ENCODE measurements around the gene PTPN9.
"Not testable (repeated sequence)": the region's sequence is repeated elsewhere in the genome, so short reads cannot be mapped to it uniquely, and the experiment has no call there.

PTPN9 gene

GRCh38 chr15:75565062-75565970, 13.8 kb downstream of the PTPN9 start:
- TF ChIP-seq CTCF (IDR thresholded peaks at IDR 0.05; ENCODE audit: low read depth, low read length) = no peak
- no peak overlapping the region for H3K4me3 ChIP-seq (ENCODE audit: low read depth, low read length)
- DNase-seq (ENCODE audit: low read depth, low spot score) = peak; percentile 29
- in situ Hi-C loops (cut with HindIII; ENCODE audit: low sequenced_read_pairs) = no loop called here

GRCh38 chr15:75561888-75562287, 17.2 kb downstream of the PTPN9 start:
- DNase-seq (ENCODE audit: low read depth, low spot score) = no peak
- in situ Hi-C loops (cut with HindIII; ENCODE audit: low sequenced_read_pairs) = no loop called here
- H3K4me3 ChIP-seq (ENCODE audit: low read depth, low read length) = no peak overlapping the region
- no peak for TF ChIP-seq CTCF (IDR thresholded peaks at IDR 0.05; ENCODE audit: low read depth, low read length)

GRCh38 chr15:75559360-75559759, 19.8 kb downstream of the PTPN9 start:
- H3K4me3 ChIP-seq (ENCODE audit: low read depth, low read length); DNase-seq (ENCODE audit: low read depth, low spot score); in situ Hi-C loops (cut with HindIII; ENCODE audit: low sequenced_read_pairs): not testable (repeated sequence)

GRCh38 chr15:75558955-75559354, 20.2 kb downstream of the PTPN9 start:
- DNase-seq (ENCODE audit: low read depth, low spot score); in situ Hi-C loops (cut with HindIII; ENCODE audit: low sequenced_read_pairs); H3K4me3 ChIP-seq (ENCODE audit: low read depth, low read length): not testable (repeated sequence)

- in situ Hi-C loops (cut with HindIII; ENCODE audit: low sequenced_read_pairs) = no loop called here
- no peak for TF ChIP-seq CTCF (IDR thresholded peaks at IDR 0.05; ENCODE audit: low read depth, low read length)
- no peak overlapping the region for H3K4me3 ChIP-seq (ENCODE audit: low read depth, low read length)
Observed at GRCh38 chr15:75554717-75555116, 24.4 kb downstream of the PTPN9 start.

GRCh38 chr15:75553659-75554058, 25.5 kb downstream of the PTPN9 start:
- no peak for TF ChIP-seq CTCF (IDR thresholded peaks at IDR 0.05; ENCODE audit: low read depth, low read length)
- H3K4me3 ChIP-seq (ENCODE audit: low read depth, low read length) = no peak overlapping the region
- in situ Hi-C loops (cut with HindIII; ENCODE audit: low sequenced_read_pairs) = no loop called here
- no peak for DNase-seq (ENCODE audit: low read depth, low spot score)

More at GRCh38 chr15:75554717-75555116, 24.4 kb downstream of the PTPN9 start:
- peak; percentile 71 for DNase-seq (ENCODE audit: low read depth, low spot score)

GRCh38 chr15:75551091-75551490, 28.0 kb downstream of the PTPN9 start:
- no peak for DNase-seq (ENCODE audit: low read depth, low spot score)
- no peak for TF ChIP-seq CTCF (IDR thresholded peaks at IDR 0.05; ENCODE audit: low read depth, low read length)
- in situ Hi-C loops (cut with HindIII; ENCODE audit: low sequenced_read_pairs) = no loop called here
- no peak overlapping the region for H3K4me3 ChIP-seq (ENCODE audit: low read depth, low read length)

Measured in astrocyte of the spinal cord (primary cell).